Loucy (cell line): Measurements from ENCODE around the gene BABAM2.

Experiments
- H2AFZ ChIP-seq: fragments of 200-600 bp; sonication (generic); 2 replicates; pipeline ENCODE4 v1.6.0; 2016; ENCODE audit warnings: antibody characterized with exemption, mild to moderate bottlenecking, low read length, moderate library complexity
- H3F3A ChIP-seq: fragments of 200-600 bp; 2 replicates; pipeline ENCODE4 v1.6.0; 2016; ENCODE audit warnings: antibody characterized with exemption, low read depth, mild to moderate bottlenecking
- H3K27me3 ChIP-seq: fragments of 200-600 bp; sonication (generic); 2 replicates; pipeline ENCODE4 v1.6.1; 2014; ENCODE audit warnings: low read length, mild to moderate bottlenecking; ENCODE audit not compliant: insufficient read depth, poor library complexity, severe bottlenecking
- H3K36me3 ChIP-seq: fragments of 200-600 bp; sonication (generic); 2 replicates; pipeline ENCODE4 v1.6.1; 2016; ENCODE audit warnings: low read length; ENCODE audit not compliant: insufficient read depth
- H3K4me1 ChIP-seq: fragments of 200-600 bp; sonication (generic); 2 replicates; pipeline ENCODE4 v1.5.1; 2014; ENCODE audit warnings: low read length, mild to moderate bottlenecking; ENCODE audit not compliant: insufficient read depth, poor library complexity, severe bottlenecking
- H3K4me2 ChIP-seq: fragments of 200-600 bp; sonication (generic); 2 replicates; pipeline ENCODE4 v1.6.0; 2014; ENCODE audit warnings: antibody characterized with exemption, low read length, low read depth, mild to moderate bottlenecking; ENCODE audit not compliant: poor library complexity, severe bottlenecking
- H3K4me3 ChIP-seq: fragments of 200-600 bp; sonication (generic); 2 replicates; pipeline ENCODE4 v1.5.1; 2014; ENCODE audit warnings: low read length, mild to moderate bottlenecking, mixed read lengths; ENCODE audit not compliant: poor library complexity, severe bottlenecking
- H3K79me2 ChIP-seq: fragments of 200-600 bp; sonication (generic); 2 replicates; pipeline ENCODE4 v1.6.1; 2014; ENCODE audit warnings: low read length; ENCODE audit not compliant: insufficient read depth
- H3K9ac ChIP-seq: fragments of 200-600 bp; sonication (generic); 2 replicates; pipeline ENCODE4 v1.6.0; 2014; ENCODE audit warnings: mild to moderate bottlenecking, low read depth, low read length, moderate library complexity; ENCODE audit not compliant: poor library complexity, severe bottlenecking
- H3K9me2 ChIP-seq: fragments of 200-600 bp; sonication (generic); replicated peaks from 2 replicates; pipeline ENCODE4 v1.6.1; 2016; ENCODE audit warnings: low read depth, low read length, mixed read lengths
- H3K9me3 ChIP-seq: fragments of 200-600 bp; sonication (generic); 2 replicates; pipeline ENCODE4 v1.6.1; 2014; ENCODE audit warnings: mild to moderate bottlenecking, antibody characterized with exemption, low read length, low read depth; ENCODE audit not compliant: insufficient read depth
- H4K20me1 ChIP-seq: fragments of 200-600 bp; sonication (generic); 2 replicates; pipeline ENCODE4 v1.6.0; 2014; ENCODE audit warnings: antibody characterized with exemption, low read length, mild to moderate bottlenecking; ENCODE audit not compliant: insufficient read depth, poor library complexity, severe bottlenecking
- CTCF ChIP-seq: fragments of 200-600 bp; sonication (generic); conservative IDR thresholded peaks from 2 replicates; pipeline ENCODE4 v1.5.1; 2014; ENCODE audit warnings: mild to moderate bottlenecking, antibody characterized with exemption, low read length
- EZH2phosphoT487 ChIP-seq: fragments of 200-600 bp; IDR thresholded peaks from 2 replicates; pipeline ENCODE4 v1.6.1; 2018; ENCODE audit warnings: antibody characterized with exemption, mild to moderate bottlenecking, moderate library complexity, borderline replicate concordance

The BABAM2 gene

DNA sequence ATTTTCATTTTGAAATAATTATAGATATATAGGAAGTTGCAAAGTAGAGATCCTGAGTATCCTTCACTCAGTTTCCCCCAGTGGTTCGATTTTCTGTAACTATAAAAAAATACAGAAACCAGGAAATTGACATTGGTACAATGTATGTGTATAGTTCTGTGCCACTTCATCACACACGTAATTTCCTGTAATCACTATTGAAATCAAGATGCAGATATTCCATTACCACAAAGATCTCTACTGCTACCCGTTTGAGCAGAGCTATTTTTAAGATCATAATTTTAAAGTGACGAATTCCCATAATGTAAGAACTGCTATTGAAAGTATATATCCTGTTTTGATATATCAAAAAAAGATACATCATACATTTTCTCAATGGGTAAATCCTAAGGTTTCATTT is 142.3 kb downstream of the BABAM2 start:
- H3K79me2 ChIP-seq, result no peaks in the 10 kb centered on the region
- H2AFZ ChIP-seq, result no peak overlapping the region
- no peak overlapping the region for H3K9ac ChIP-seq
- H3K4me1 ChIP-seq, result peaks cover 17% of the 10 kb centered on the region
- no peaks in the 10 kb centered on the region for H3K27me3 ChIP-seq
- H3K9me3 ChIP-seq, result no peaks in the 10 kb centered on the region
- H3K4me2 ChIP-seq, result no peak overlapping the region
- no peak for TF ChIP-seq CTCF
- no peaks in the 10 kb centered on the region; the same call in 1 of the 2 replicates for H3F3A ChIP-seq
- no peaks in the 10 kb centered on the region for H4K20me1 ChIP-seq
- H3K4me3 ChIP-seq, result no peak overlapping the region
- H3K9me2 ChIP-seq, result no peaks in the 10 kb centered on the region
- H3K36me3 ChIP-seq, result no peaks in the 10 kb centered on the region

DNA sequence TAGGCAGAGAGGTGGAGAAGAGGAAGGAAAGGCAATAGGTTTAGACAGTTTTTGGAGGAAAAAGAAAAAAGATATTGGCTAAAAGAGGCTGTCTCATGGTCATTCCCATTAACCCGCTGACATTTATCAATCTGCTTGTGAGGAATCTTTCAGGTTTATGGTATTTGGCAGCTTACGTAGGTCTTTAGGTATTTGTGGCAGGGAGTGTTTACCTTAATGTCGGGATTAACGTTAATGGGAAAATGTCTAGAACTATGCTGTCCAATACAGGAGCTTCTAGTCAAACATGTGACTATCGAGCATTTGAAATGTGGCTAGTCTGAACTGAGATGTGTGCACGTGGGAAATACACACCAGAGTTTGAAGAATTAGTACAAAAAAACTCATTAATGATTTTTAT is 144.2 kb downstream of the BABAM2 start:
- Histone ChIP-seq H3K9ac (no peak overlapping the region), H3F3A (no peaks in the 10 kb centered on the region; the same call in 1 of the 2 replicates), H3K4me3 (no peak overlapping the region), H3K9me2 (no peaks in the 10 kb centered on the region), H3K36me3 (no peaks in the 10 kb centered on the region), H2AFZ (no peak overlapping the region), H4K20me1 (no peaks in the 10 kb centered on the region), H3K27me3 (no peaks in the 10 kb centered on the region), H3K4me1 (peaks cover 21% of the 10 kb centered on the region), H3K9me3 (no peaks in the 10 kb centered on the region), H3K79me2 (no peaks in the 10 kb centered on the region), H3K4me2 (no peak overlapping the region)
- no peak for TF ChIP-seq CTCF
- TF ChIP-seq EZH2phosphoT487, result no peak

GRCh38 chr2:28035163-28035690 is 144.7 kb downstream of the BABAM2 start:
- Histone ChIP-seq H3K4me1 (peaks cover 23% of the 10 kb centered on the region), H3K9me3 (no peaks in the 10 kb centered on the region), H2AFZ (no peak overlapping the region), H3K36me3 (no peaks in the 10 kb centered on the region), H3K9me2 (no peaks in the 10 kb centered on the region), H3K9ac (no peak overlapping the region), H3K4me2 (peak overlapping the region; percentile 2), H3K4me3 (no peak overlapping the region), H3K79me2 (no peaks in the 10 kb centered on the region), H3F3A (no peaks in the 10 kb centered on the region; the same call in 1 of the 2 replicates), H3K27me3 (no peaks in the 10 kb centered on the region), H4K20me1 (no peaks in the 10 kb centered on the region)
- TF ChIP-seq EZH2phosphoT487 (no peak), CTCF (no peak)
